Activated T-cell treated with anti-CD3 and anti-CD28 coated beads for 1 hour (primary cell): ENCODE data around the gene APOA1.

Experiments
- DNase-seq: peaks from one replicate; pipeline ENCODE4 v3.0.0-alpha.2; 2020; ENCODE audit warnings: low read depth

APOA1 gene

DNA sequence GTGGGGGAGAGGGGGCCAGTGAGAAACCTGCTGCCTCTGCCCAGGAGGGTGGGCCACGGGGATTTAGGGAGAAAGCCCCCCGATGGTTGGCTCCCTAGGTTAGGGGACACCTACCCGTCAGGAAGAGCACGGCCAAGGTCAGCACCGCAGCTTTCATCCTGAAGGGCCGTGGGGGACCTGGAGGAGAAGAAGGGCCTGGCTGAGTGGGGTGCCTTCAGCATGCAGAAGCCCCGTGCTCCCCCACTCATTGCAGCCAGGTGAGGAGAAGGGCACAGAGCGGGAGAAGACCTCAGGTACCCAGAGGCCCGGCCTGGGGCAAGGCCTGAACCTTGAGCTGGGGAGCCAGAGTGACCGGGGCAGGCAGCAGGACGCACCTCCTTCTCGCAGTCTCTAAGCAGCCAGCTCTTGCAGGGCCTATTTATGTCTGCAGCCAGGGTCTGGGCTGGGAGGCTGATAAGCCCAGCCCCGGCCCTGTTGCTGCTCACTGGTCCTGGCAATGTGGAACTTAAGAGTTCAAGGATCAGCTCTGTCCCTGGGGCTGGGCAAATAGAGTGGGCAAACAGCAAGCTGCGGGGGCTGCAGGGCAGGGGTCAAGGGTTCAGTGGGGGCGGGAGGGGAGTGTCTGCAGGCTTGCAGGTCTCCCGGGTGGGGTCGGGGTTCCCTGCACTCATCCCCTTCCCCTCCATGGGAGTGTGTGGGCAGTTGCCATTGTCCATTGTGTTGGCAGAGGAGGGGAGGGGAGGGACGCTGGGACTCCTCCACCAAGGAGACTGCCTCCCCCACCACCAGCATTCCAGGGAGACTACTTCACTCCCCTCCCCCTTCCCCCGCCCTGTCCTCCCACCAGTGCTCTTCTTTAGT is at the start of gene APOA1:
Gene APOA1, minus strand, starts transcription at position 392 of the 861 bp plus-strand sequence. Its CDS starts 235 bp downstream, at position 157.
- DNase-seq: no peak

DNA sequence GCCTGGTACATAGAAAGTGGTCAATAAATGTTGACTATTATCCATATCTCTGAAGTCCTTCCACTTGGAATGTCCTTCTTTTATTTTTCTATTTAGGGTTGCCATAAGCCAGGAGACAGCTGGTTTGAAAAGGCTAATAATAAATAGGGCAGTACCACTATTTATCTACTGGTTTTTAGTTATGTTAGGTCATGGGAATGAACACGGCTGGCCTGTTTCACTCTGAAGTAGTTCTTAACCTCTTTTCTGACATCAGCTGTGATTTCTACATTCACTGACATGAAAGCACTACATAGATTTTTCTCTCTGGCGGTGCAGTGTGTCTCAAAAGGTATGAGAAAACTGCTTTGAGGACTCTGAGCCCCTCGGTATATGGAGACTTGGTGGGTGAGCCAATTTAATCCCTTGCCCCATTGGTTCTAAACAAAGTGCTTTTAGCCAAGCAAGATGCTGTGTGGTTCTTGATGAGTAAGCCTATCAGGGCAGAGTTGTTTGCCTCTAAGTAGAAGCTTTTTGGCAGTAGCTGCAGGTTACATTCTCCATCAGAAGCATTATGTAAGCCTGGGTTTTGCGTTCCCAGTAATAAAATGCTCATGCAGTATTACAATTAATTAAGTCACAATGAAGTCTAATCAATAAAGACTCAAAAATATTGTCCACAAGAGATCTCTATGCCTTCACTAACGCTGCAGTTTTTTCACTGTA is 48.7 kb upstream of the APOA1 start:
- DNase-seq: no peak

DNA sequence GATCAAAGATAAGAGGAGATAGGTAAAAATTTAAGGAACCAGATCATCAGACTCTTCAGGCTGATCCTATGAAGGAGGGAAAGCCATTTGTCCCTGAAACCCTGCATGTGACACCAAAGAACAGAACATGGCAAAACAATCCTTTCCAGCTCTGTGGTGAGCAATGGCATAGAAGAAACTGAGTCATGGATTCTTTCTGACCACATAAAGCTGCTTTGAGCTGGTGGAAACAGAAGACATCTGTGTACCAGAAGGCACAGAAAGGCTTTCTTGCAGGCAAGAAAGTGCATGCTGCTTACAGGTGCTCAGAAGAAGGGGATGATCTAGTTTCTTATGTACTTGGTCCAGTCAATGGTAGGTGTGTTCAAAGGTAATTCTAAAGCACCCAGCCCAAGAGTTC is 45.0 kb upstream of the APOA1 start:
- no peak for DNase-seq

DNA sequence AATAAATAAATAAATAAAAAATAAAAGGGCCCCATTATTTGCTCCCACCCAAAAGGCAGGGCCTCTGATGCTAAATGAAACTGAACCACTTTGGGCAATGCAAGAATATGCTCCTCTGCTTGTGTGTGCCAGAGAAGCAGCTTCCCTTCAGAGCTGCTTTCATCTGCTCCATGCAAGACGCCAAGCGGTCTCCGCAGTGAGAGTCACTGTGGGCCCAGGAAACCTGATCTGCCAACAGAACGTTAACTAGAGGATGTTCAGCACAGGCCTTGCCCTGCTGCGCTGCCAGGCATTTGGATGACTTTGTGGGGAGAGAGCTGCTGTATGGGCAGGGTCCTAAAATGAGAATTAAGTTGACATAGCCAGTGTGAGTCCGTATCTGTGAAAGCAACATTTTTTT is 43.7 kb upstream of the APOA1 start:
- no peak for DNase-seq

DNA sequence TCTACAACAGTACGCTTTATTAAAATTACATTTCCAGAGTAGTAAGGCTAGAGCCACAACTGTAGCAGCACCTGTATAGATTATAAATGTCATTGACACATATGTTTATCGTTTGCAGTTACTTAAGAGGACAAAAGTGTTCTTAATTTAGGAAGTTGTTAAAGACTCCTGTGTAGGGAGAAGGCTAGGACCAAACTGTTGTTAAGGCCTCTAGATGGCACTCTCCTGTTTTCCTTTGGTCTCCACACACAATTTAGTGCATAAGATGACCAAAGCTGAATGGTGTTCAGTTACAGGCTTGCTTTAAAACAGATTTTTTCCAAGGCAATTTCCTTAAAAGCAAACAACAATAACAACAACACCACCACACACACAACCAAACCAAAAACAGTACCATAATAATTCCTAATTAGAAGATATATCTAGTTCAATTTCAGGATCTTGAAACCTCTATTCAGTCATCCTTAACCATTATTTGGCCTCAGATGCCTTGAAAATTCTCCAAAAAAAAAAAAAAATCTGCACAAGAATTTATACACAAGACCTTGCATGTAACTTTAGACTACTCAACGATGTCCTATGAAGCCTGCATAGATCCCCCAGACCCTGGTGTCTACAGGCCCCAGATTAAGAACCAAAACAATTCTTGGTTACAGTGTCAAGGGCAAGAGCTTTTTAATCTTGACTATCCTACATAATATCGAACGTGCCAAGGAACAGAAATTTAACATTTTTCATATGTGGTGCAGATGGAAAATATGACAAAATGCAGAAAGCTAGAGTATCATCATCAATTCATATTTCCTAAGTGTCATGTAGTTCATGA is 42.6 kb upstream of the APOA1 start:
- no peak for DNase-seq

DNA sequence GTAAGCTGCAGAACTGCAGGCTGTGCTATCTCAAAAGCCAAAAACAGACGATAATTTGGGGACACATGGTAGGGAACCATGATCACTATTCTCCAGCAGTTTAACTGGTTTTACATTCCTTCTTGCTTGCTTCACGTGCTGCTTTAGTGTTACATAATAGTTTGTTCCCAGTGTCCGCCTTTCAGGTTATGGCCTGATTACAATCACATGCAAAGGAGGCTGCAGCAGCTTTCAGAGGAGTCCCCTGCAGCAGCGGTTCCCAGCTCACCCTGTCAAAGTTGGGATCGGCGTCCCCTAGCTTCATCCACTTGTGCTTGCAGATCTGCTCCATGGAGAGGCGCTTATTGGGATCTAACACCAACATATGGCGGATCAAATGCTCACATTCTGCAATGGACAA is 39.2 kb upstream of the APOA1 start:
- DNase-seq: no peak

DNA sequence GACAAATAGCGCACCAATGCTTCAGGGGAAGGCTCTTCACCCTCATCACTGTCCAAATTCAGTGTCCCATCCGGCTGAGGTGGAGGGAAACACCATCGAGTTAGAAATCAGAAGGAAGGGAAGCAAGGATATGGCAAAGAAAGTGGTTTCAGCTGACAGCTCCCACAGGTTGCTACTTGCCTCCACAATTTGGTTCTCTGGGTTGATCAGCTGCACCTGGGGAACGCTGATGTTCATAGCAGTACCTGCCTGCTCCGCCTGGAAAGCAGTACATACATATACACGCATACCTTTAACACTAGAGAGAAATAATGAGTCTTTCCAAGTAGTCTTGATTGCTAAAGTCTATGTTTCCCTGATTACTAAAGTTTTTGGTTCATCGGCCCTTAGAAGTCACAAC is 37.8 kb upstream of the APOA1 start:
- DNase-seq: no peak

DNA sequence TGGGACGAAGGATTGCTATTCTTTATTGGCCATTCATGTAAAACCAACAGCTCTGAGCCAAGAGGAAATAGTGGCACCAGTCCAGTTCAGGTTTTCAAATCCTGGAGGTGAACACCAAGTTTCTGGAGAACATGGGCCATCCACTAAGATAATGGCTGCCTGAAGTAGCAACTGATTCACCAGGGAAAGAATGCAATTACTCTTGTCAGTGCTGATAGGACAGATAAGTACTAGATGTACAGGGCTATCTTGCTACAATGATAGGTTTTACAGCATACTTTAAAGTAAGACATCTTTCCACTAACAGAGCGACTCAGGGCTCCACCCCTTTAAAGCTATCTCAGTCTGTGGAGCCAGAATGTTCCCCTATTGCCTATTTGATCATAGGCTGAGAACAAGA is 36.8 kb upstream of the APOA1 start:
- DNase-seq: no peak

DNA sequence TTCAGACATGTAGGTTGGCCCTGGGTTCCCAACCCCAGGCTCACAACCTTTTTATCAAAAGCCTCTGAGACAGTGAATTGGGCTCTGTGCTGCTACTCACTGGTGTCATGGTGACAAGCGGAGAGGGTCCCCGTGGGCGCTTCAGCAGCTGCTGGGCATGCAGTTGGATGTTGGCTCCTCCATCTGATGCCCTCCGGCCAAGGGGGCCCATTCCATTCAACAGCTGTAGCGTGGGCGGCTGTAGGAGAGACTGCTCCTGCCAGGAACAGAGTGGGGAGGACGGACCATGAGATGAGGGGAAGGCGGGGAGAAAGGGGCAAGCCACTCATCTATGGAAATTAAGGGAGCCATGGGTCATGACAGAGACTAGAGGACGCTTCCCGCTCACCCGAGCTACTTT is 36.0 kb upstream of the APOA1 start:
- no peak for DNase-seq

DNA sequence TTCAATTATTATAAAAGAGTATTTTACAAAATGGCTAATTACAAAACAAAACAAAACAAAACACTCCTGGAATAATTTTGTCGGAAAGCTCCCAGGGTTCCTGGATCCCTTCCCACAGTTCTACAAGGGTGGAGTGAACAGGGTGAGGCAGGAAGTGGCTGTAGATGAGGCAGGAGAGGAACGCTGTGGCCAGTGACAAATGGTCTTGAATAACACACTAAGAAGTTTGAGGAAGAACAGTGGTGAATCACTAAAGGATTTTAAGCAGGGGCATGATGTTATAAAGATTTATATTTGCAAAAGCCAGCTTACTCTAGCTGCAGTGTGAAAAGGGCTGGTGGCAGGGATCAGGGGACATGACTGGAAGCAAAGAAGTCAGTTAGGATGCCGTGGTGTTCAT is 33.8 kb upstream of the APOA1 start:
- DNase-seq: no peak

DNA sequence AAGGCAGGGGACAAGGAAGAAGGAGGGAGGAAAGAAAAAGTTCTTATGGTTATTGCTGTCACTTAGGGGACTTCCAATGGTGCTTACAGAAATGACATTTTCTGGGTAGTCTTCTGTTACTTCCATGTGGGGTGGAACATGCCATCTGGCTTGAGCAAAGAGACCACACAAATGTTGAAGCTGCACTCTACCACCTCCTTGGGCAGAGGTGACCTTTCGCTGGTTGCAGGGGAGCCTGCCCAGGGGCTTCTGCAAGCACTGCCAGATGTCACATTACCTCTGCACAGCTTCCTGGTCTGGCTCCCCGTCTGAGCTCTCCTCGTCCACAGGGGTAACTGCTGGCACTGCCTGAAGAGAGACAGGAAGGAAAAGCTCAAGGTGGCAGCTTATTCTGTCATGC is 32.6 kb upstream of the APOA1 start:
- no peak for DNase-seq

DNA sequence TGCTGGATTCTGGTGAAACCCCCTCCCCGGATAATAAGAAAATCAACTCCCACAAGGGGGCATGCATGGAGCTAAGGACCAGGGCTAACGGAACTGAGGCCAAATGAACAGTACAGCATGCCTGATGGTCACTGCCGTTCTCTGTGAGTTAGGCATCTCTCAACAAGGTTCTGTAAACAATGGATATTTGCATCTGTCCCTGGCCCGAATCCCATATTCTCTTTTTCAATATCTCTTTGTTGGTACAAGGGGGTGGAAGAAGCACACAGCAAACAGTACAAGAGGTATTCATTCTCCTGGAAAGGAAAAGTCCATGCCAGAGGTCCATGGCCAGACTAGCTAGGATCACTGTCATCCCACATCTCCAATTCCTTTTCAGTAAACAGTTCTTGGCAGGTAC is 32.2 kb upstream of the APOA1 start:
- DNase-seq: no peak

DNA sequence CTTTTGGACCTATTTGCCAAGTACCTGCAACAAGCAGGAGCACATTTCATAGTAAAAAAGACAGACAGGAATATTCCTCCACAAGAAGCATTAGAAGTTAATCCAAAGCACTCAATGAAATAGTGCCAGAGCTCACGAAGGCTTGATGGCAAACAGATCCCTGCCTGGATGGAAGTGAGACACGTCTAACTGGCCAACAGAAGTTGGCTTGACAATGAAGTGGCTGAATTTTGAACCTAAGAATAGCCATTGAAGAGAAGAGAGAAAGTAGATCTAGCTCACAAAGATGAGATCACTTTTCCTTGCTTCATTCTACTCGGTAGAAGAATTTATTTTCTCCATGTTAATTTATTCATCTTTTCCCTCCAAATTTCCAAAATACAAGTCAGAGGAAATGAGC is 30.6 kb upstream of the APOA1 start:
- no peak for DNase-seq

DNA sequence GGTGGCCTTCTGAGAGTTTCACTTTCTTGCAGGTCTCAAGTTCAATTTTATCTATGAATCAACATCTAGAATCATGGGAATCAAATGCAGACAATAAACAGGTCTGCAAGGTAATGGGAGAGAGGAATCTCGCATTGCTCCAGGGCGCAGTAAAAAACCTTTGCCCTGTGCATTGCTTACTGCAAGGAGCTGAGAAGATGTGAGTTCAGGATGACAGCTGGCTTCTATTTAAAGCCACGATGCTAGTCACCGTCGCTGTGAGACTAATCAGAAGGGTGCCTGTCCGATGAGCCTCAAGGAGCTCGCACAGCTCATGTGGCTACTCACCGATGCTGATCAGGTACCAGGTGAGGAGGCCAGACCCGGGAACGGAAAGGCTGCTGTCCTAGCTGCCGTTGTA is 30.2 kb upstream of the APOA1 start:
- DNase-seq: no peak

DNA sequence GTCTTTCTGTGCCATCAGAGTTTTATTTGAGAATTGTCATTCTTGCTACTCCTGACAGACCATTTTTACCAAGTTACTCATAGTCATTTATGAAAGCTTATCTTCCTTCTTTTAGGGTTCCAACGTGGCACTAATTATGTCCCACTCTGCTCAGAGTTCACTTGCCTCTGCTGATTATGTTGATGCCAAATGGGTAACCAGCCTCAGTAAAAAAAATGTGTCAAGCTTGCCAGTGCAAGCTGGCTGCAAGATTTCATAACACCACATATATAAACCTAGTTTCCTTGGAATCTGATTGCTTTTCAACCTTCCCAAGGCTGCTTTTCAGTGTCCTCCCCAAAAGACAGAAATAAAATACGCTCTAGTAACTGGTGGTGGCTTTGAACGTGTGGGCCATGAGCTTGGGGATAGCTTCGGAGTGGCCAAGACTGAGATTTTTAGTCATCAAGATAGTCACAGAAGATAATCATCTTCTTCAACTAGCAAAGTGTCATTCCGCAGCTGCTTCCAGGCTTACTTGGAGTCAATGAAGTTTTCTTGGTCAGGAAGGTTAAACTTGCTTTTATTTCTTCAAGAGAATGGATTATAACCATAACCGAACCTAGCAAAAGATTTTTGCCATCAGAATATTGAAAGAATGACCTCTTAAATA is 29.5 kb upstream of the APOA1 start:
- DNase-seq: no peak

DNA sequence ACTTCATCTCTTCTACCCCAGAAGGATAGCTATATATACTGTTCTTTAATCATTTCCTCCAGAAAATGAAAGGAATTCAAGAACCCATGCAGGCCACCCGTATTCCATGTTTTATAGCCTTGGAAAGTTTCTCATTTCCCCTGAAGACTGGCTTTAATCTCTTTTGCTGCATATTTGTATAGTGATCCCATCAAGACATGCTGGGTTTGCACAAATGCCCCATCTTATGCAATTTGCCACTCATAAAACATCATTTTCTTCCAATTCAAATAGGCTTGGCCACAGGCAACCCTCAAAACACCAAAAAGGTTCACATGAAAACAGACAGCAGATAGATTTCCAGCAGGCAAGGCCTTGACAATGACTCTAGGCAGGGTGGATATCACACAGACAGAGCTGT is 28.3 kb upstream of the APOA1 start:
- DNase-seq: no peak

DNA sequence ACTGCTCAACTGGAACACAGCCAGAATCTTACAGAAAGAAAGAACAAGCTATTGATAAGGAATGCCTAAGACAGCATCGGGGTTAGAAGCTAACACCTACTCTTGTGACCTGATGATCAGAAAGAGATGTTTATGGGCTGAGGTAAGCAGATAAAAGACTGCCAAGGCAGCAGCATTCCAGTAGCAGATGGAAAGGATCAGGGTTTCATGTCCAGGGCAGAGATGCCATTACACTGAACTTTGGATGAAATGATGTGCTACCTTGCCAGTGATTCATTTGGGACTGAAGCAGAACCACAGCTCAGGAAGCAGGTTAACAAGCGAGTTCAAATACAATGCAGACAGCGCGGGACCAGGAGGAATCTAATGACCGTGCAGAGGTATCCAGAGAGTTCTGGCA is 27.1 kb upstream of the APOA1 start:
- no peak for DNase-seq

DNA sequence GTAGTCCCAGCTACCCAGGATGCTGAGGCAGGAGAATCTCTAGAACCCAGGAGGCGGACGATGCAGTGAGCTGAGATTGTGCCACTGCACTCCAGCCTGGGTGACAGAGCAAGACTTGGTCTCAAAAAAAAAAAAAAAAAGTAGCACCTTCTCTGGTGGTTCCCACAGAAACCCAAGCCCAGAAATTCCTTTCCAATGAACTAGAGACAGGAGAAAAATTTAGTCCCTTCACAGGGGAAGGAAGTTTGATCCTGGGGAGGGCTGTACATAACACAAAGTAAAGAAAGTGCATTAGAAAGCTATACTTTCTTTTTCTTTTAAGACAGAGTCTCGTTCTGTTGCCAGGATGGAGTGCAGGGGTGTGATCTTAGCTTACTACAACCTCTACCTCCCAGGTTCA is 25.5 kb upstream of the APOA1 start:
- DNase-seq: no peak

DNA sequence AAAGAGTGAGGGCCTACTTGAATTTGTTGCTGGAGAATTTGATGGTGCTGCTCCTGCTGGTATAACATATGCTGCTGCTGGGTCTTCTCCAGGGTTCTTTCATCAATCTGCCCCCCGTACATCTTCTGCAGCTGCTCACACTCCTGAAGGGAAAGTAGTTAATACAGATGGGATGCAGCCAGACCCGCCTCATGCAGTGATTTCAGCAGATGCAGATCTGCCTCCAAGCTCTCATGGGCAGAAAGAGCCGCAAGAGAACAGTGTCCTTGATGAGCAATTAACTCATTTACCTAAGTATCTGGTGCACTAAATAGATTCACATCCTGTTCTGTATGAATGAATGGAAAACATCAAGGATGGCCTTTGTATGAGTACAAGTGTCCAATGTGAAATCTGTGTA is 24.8 kb upstream of the APOA1 start:
- DNase-seq: no peak

DNA sequence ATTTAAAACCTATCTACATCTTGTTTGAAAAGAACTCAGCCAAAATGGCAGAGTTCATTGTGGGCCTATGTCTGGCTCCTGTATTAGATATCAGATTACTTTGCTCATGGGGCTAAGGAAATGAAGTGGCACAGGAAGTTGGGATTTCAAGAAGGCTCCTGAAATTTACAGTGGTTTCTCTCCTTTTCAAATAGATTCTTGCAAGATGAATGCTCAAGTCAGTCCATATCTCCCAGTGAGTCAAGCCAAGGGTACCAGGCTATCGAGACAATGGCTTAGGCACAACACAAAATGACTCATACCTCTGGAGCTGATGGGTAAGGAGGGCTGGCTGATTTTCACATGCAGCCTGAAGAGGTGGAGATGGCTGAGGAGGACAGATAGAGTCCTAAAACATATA is 24.1 kb upstream of the APOA1 start:
- DNase-seq: no peak

DNA sequence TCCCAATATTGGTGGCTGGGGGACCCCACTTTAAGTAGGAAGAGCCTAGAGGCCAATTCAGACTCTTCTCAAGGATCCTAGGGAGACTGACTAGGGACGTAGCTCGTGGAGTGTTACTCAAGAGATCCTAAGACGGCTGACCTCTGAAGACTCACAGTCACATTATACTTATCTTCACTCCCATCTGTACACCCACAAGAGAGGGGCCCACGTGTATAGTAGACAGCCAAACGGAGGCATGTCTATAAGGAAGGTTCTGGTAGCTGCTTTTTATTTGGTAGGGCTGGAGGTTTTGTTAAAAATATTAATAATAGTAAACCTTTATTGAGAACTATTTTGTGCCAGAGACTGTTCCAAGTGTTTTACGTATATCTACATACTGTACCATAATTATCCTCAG is 22.9 kb upstream of the APOA1 start:
- DNase-seq: no peak

DNA sequence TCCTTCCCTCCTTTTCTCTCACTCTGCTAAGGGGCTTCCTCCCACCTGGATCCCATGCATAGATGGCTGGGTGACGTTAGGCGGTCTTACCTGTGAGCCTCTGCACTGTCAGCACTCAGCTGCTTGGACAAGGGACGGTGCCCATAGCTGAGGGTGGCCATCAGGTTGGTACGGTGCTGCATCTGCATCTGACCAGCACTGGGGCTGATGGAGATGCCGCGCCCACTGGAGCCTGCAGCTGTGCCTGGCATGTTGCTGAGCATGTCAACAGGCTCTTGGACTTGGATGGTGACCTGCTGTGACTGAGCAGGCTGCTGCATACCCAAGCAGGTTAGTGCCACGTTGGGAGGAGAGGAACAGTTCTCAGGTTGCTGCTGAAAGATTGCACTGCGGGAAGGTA is 21.8 kb upstream of the APOA1 start:
- no peak for DNase-seq
